Measurements from ENCODE around the gene ASPRV1. TPM values are rescaled to one million over a fixed set of nuclear protein-coding genes. Genes with fewer than 3 reads are reported as not detected.

The ASPRV1 gene
- total RNA-seq, 1 experiment from 2014 or later: 0.66 TPM

GRCh38 chr2:69977186-69977585, 15.8 kb upstream of the ASPRV1 start:
- DNase-seq: no peak
- BruUV-seq (replicated peaks): no TSS peak
- POLR2A ChIA-PET: no interaction called here
- H3K4me1 ChIP-seq: peaks cover 28% of the 10 kb centered on the region
- Mint-ChIP-seq H3K4me3 (ENCODE audit: unreplicated experiment) (no peak overlapping the region), H3K27me3 (ENCODE audit: insufficient read depth, unreplicated experiment) (no peaks in the 10 kb centered on the region), H3K27ac (ENCODE audit: unreplicated experiment) (no peak overlapping the region), H3K4me1 (ENCODE audit: low read depth, unreplicated experiment) (peaks cover 17% of the 10 kb centered on the region), H3K9me3 (ENCODE audit: unreplicated experiment) (no peaks in the 10 kb centered on the region), H3K36me3 (ENCODE audit: insufficient read depth, unreplicated experiment) (peaks cover 9% of the 10 kb centered on the region)
- no peaks in the 10 kb centered on the region for H3K9me3 ChIP-seq
- TF ChIP-seq, protein P1, sequence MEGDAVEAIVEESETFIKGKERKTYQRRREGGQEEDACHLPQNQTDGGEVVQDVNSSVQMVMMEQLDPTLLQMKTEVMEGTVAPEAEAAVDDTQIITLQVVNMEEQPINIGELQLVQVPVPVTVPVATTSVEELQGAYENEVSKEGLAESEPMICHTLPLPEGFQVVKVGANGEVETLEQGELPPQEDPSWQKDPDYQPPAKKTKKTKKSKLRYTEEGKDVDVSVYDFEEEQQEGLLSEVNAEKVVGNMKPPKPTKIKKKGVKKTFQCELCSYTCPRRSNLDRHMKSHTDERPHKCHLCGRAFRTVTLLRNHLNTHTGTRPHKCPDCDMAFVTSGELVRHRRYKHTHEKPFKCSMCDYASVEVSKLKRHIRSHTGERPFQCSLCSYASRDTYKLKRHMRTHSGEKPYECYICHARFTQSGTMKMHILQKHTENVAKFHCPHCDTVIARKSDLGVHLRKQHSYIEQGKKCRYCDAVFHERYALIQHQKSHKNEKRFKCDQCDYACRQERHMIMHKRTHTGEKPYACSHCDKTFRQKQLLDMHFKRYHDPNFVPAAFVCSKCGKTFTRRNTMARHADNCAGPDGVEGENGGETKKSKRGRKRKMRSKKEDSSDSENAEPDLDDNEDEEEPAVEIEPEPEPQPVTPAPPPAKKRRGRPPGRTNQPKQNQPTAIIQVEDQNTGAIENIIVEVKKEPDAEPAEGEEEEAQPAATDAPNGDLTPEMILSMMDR (IDR thresholded peaks at IDR 0.05; ENCODE audit: insufficient read depth in 1 of 2, low read depth in 1 of 2, low read length in 1 of 2, severe bottlenecking in 1 of 2, unreplicated experiment in 1 of 2): no peak
- no peak overlapping the region for H3K4me3 ChIP-seq (ENCODE audit: low read depth, low read length)
- CTCF ChIA-PET: no interaction called here
- H3K27me3 ChIP-seq (replicated peaks; ENCODE audit: control insufficient read depth, insufficient read depth, low read length): no peaks in the 10 kb centered on the region
- no peaks in the 10 kb centered on the region for H3K36me3 ChIP-seq (ENCODE audit: control insufficient read depth, insufficient read depth, low read length)
- intact Hi-C loops (cut with micrococcal nuclease; ENCODE audit: unreplicated experiment): no loop called here

DNA sequence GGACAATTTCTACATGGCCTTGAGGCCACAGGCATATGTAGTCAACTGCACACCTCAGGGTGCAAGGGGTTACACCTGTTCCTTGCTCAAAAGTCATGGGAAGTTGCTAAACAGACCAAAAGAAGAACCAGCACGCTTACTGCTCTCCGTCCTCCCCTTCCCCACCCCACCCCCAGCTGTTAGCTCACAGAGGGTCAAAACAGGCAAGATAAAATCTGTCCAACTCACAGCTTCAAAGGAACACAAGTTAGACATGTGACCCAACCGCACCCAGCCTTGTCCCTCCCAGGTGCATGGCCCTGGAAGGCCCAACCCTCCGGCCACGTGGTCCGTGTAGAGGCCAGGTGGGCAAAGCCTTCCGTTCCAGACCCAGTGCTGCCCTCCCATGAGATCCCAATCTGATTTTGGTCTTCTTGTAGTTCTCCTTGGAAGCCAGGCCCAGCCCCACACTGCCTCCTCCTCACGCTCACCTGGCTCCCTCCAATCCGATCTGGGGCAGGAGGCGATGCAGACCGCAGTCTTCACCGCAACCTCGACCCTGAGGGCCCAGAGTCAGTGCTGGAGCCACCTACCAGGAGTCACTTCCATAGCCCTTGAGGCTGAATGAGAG, 14.5 kb upstream of the ASPRV1 start:
- CTCF ChIA-PET: interaction anchor here (0.6 kb wide), 1 partner anchor 61 kb away, joined by 3 read pairs; no protein-coding TSS in a partner anchor
- Histone ChIP-seq H3K9me3 (no peaks in the 10 kb centered on the region), H3K4me1 (peaks cover 28% of the 10 kb centered on the region), H3K36me3 (ENCODE audit: control insufficient read depth, insufficient read depth, low read length) (no peaks in the 10 kb centered on the region), H3K4me3 (ENCODE audit: low read depth, low read length) (no peak overlapping the region), H3K27me3 (replicated peaks; ENCODE audit: control insufficient read depth, insufficient read depth, low read length) (no peaks in the 10 kb centered on the region)
- H3K4me3 Mint-ChIP-seq (ENCODE audit: unreplicated experiment): no peak overlapping the region
- H3K4me1 Mint-ChIP-seq (ENCODE audit: low read depth, unreplicated experiment): peaks cover 17% of the 10 kb centered on the region
- TF ChIP-seq, protein P1 (IDR thresholded peaks at IDR 0.05; ENCODE audit: insufficient read depth in 1 of 2, low read depth in 1 of 2, low read length in 1 of 2, severe bottlenecking in 1 of 2, unreplicated experiment in 1 of 2): no peak
- DNase-seq: peak; percentile 45 to 74
- H3K27ac Mint-ChIP-seq (ENCODE audit: unreplicated experiment): peak overlapping the region; percentile 50
- BruUV-seq (replicated peaks): no TSS peak
- peaks cover 9% of the 10 kb centered on the region for H3K36me3 Mint-ChIP-seq (ENCODE audit: insufficient read depth, unreplicated experiment)
- no peaks in the 10 kb centered on the region for H3K9me3 Mint-ChIP-seq (ENCODE audit: unreplicated experiment)
- no peaks in the 10 kb centered on the region for H3K27me3 Mint-ChIP-seq (ENCODE audit: insufficient read depth, unreplicated experiment)
- POLR2A ChIA-PET: interaction anchor here (0.5 to 0.6 kb wide), 2 partner anchors 12 to 107 kb away, joined by 3 read pairs; no protein-coding TSS in a partner anchor
- intact Hi-C loops (cut with micrococcal nuclease; ENCODE audit: unreplicated experiment): no loop called here

DNA sequence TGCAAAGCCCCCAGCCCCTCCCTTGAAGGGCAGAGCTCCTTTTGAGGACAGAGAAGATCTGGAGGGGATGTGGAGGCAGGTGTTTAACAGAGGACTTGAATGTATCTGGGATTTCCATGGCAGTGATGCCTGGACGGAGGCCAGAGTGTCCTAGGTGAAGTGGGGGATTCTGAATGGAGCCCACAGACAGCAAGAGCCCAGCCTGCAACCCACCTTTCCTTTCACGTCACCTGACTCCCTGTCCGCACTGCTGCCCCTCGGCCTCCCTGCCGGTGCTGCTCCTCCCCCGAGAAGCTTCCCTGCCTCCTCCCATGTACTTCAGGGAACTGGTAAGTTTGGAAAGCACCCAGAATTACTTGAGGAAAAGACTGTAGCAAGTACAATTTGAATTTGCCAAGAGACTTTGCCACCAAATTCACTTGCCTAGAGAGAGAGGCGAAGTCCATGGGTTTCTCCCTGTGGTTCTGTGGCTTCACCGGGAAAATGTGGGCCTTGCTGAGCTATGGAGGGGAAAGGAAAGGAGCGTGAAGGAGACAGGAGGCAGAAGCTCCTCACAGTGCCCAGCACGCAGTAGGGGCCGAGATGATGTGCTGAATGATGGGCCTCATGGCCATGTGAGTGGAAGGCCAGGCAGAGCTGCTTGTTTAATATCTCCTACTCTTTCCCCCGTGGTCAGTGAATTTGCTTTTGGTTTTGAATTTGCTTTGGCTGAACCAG, 13.9 kb upstream of the ASPRV1 start:
- intact Hi-C loops (cut with micrococcal nuclease; ENCODE audit: unreplicated experiment): no loop called here
- H3K9me3 Mint-ChIP-seq (ENCODE audit: unreplicated experiment): no peaks in the 10 kb centered on the region
- Histone ChIP-seq H3K36me3 (ENCODE audit: control insufficient read depth, insufficient read depth, low read length) (no peaks in the 10 kb centered on the region), H3K4me1 (peaks cover 28% of the 10 kb centered on the region), H3K9me3 (no peaks in the 10 kb centered on the region), H3K27me3 (replicated peaks; ENCODE audit: control insufficient read depth, insufficient read depth, low read length) (no peaks in the 10 kb centered on the region), H3K4me3 (ENCODE audit: low read depth, low read length) (no peak overlapping the region)
- no peak overlapping the region for H3K4me3 Mint-ChIP-seq (ENCODE audit: unreplicated experiment)
- H3K27ac Mint-ChIP-seq (ENCODE audit: unreplicated experiment): no peak overlapping the region
- H3K27me3 Mint-ChIP-seq (ENCODE audit: insufficient read depth, unreplicated experiment): no peaks in the 10 kb centered on the region
- peaks cover 17% of the 10 kb centered on the region for H3K4me1 Mint-ChIP-seq (ENCODE audit: low read depth, unreplicated experiment)
- H3K36me3 Mint-ChIP-seq (ENCODE audit: insufficient read depth, unreplicated experiment): peaks cover 9% of the 10 kb centered on the region
- BruUV-seq (replicated peaks): no TSS peak
- CTCF ChIA-PET: no interaction called here
- POLR2A ChIA-PET: interaction anchor here (0.5 kb wide), 1 partner anchor 13 kb away, joined by 3 read pairs; no protein-coding TSS in a partner anchor
- DNase-seq: no peak
- TF ChIP-seq, protein P1 (IDR thresholded peaks at IDR 0.05; ENCODE audit: insufficient read depth in 1 of 2, low read depth in 1 of 2, low read length in 1 of 2, severe bottlenecking in 1 of 2, unreplicated experiment in 1 of 2): no peak
